NCI-H524 (cell line): ENCODE results near the gene NRBF2.
A peak's percentile ranks its signal among the peaks of the same experiment; 100 is the strongest.

Source experiments
- DNase-seq, 2 experiments: peaks; one replicate each; lab custom pipeline; 2025; lab: John Stamatoyannopoulos, UW

NRBF2 gene

GRCh38 chr10:63161592-63161991 is 28.5 kb downstream of the NRBF2 start:
- DNase-seq: no peak

GRCh38 chr10:63164166-63164623 is 31.1 kb downstream of the NRBF2 start:
- no peak for DNase-seq

- DNase-seq: no peak
These were observed 32.1 kb downstream of the NRBF2 start for GRCh38 chr10:63165249-63165648.

- DNase-seq: peak in 1 of 2 experiments; percentile 53
These were observed 33.7 kb downstream of the NRBF2 start for GRCh38 chr10:63166742-63167258.

DNA sequence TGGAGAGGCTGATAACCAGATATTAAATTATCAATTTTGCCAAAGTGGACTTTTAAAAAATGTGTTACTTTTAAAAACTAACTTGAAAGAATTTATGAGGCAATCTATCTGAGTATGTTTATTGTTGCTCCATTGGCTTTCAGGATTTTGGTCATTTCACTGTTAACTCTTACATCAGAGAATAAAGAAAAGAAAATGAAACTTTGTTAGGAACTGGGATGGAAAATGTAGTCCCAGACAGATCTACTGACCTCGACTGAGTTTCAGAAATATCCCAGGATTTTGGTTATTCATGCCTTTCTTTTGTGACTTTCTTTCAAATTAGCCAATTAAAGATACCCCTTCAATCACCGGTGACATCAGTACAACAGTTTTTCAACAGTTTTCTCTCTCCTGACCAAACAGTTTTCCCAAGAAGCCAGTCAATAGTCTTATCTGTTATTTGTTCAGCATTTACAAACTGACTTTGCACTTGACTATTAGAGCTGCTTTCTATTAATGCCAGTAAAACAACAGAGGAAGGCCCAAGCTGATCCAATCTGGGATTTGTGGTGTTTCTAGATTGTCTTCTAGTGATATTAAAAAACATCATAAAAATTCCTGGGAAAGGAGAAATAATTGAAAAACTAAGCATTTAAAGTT is 35.8 kb downstream of the NRBF2 start:
- DNase-seq: no peak

DNA sequence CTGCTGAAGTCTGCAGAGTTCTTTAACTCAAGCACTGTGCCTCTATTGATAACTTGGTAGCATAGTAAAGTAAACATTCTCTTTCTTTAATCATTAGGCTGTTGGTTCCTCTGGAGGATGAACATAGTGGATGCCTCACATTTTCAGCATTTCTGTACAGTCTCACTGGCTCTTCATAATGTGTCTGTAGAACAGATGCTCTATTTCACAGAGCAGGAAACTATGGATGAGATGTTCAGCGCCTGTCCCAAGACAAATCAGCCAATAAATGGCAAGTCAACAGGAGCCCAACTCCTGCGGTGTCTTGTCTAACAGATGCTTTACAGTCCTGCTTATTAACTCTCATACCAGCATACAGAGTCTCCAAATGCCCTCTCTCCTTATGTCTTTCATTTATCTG is 36.5 kb downstream of the NRBF2 start:
- no peak for DNase-seq

DNA sequence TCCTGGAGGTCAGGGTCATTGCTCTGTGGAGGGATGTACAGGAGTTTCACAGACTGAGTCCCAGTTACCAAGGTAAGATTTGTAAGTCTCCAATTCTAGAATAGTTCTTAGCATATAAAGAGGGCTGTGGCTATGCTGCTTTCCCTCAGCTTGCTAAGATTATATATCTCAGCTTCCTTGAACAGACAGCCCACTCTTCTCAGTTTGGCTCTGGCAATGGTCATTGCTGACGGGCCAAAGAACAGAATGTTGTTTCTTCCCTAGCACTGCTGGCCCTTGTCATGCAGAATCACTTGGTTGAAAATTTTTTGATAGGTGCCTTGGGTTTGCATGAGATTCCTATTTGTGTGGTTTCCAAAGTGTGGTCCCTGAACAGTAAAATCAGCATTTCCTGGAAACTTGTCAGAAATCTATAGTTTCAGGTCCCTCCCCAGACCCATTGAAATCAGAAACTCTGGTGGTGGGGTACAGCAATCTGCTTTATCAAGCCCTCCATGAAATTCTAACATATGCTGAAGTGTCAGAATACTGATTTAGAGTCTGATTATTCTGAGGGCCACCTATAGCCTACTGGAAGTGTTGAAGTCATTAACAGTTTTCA is 38.2 kb downstream of the NRBF2 start:
- no peak for DNase-seq

DNA sequence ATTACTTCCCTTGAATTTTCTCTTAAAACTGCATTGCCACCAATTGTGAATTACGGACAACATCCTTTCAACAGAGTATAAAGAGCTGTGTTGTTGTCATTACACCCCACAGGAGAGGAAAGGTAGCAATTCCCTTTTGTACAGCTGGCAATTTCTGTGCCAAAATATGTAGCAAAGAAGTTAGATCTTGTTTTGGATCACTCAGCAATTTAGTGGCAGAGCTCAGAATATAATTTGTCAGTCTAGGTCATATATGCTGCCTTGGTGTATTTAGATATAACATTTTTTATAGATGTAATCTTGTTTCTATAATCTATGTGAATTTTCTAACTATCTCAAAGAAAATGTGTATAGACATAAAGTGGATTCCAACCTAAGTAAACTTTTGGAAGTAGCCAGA is 38.8 kb downstream of the NRBF2 start:
- no peak for DNase-seq

DNA sequence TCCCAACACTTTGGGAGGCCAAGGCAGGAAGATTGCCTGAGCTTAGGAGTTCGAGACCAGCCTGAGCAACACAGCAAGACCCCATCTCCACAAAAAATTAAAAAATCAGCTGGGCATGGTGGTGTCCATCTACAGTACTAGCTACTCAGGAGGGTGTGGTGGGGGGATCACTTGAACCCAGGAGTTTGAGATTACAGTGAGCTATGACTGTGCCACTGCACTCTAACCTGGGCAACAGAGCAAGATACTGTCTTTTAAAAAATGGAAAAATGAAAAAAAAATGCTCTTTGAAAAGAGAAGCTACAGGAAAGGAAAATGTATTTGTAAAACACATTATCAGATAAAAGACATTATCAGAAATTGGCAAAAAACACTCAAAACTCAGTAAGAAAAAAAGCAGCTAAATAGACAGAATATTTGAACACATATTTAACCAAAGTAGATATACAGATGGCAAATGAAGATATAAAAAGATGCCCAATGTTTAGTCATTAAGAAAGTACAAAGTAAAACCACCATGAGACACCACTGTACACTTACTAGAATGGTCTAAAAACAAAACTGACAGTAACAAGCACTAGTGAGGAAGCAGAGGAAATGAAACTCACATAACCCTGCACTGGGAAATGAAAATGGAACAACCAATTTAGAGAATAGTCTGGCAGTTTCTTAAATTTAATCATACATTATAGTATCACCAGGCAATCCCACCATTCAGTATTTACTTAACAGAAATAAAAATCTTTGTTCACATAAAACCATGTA is 40.5 kb downstream of the NRBF2 start:
- DNase-seq: no peak

DNA sequence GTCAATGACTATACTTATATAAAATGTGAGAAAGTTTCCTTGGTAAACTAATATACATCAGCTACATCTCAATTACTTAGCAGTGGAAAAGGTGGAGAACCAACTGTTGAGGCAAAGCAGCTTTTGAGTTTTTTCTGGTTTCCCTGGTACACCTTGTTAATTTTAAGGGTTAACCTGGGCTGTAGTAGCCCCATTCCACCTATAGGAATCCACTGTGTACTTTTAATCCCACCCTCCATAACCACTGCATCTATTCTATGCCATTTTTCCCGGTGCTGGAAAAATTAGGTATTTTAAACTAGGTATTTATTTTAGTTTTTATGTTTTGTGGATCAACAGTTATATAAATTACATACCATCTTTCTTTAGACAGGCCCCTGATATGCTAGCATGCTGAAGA is 42.4 kb downstream of the NRBF2 start:
- DNase-seq: no peak

DNA sequence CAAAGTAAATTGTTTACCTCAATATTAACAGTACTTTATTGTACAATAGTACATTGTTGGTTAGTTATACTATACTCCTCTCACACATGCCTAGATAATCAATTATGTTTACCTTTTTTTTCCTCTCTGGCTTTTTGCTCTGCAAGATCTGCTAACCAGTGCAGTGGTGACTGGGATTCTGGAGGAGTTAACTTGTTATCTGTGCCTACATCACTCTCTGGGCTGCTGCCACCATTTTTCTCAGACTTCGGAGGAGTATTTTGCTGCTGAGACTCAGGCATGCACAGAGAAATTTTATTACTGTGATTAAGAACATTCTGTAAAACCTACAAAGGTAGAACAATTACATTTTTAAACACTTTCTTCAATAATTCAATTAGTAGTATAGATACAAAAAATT is 59.7 kb downstream of the NRBF2 start:
- no peak for DNase-seq

GRCh38 chr10:63197344-63198092 is 64.4 kb downstream of the NRBF2 start:
- DNase-seq: no peak

DNA sequence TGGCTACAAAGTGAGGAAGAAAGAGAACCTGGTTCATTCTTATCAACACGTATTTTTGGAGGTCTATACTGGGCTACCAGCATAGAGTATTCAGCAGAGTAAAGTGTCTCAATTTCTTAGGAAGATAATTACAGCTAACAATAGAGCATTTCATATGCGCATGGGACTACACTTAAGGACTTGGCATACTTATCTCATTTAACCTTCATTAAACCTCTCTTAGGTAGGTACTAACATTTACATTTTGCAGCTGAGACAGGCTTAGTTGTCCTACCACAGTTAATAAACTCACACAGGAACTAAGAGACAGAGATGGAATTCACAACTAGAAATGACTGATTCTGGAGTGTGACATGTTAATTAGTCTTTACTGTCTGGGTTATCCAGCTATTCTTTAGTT is 66.6 kb downstream of the NRBF2 start:
- DNase-seq: no peak

- no peak for DNase-seq
These were observed 67.3 kb downstream of the NRBF2 start for GRCh38 chr10:63200431-63200830.

GRCh38 chr10:63201118-63201517 is 68.0 kb downstream of the NRBF2 start:
- no peak for DNase-seq
